GM23338 (cell line): ENCODE data around the gene DOCK7. TPM values are rescaled to one million over a fixed set of nuclear protein-coding genes. Genes with fewer than 3 reads are reported as not detected.

Experiments used
- ATAC-seq: fragments of 200-7000 bp; cut with Tn5 transposase; 3 replicates; pipeline ENCODE4 v1.9.1; 2020
- DNase-seq: peaks from one replicate; pipeline ENCODE4 v3.0.0-alpha.2; 2015; ENCODE audit warnings: low spot score
- H2AFZ ChIP-seq: fragments of 200-600 bp; sonication (generic); 2 replicates; pipeline ENCODE4 v1.8.0; 2016; ENCODE audit warnings: antibody characterized with exemption, mild to moderate bottlenecking, moderate library complexity
- H3F3A ChIP-seq: fragments of 200-600 bp; sonication (generic); replicated peaks from 2 replicates; pipeline ENCODE4 v1.8.0; 2017; ENCODE audit warnings: antibody characterized with exemption, mixed run types, low read depth
- H3K27ac ChIP-seq: fragments of 200-600 bp; sonication (generic); 2 replicates; pipeline ENCODE4 v1.6.1; 2016; ENCODE audit warnings: low read depth
- H3K27me3 ChIP-seq: fragments of 200-600 bp; sonication (generic); 2 replicates; pipeline ENCODE4 v1.8.0; 2016; ENCODE audit warnings: mild to moderate bottlenecking, mixed run types, moderate library complexity; ENCODE audit not compliant: insufficient read depth
- H3K36me3 ChIP-seq: fragments of 200-600 bp; sonication (generic); 2 replicates; pipeline ENCODE4 v1.8.0; 2016; ENCODE audit warnings: mild to moderate bottlenecking; ENCODE audit not compliant: insufficient read depth
- H3K4me1 ChIP-seq: fragments of 200-600 bp; sonication (generic); 2 replicates; pipeline ENCODE4 v1.8.0; 2016; ENCODE audit warnings: mild to moderate bottlenecking, moderate library complexity; ENCODE audit not compliant: insufficient read depth
- H3K4me2 ChIP-seq: fragments of 200-600 bp; sonication (generic); 2 replicates; pipeline ENCODE4 v1.7.1; 2017; ENCODE audit warnings: mixed run types
- H3K4me3 ChIP-seq: fragments of 200-600 bp; sonication (generic); 2 replicates; pipeline ENCODE4 v1.6.1; 2016; ENCODE audit warnings: mixed run types
- H3K79me2 ChIP-seq: fragments of 200-600 bp; sonication (generic); replicated peaks from 2 replicates; pipeline ENCODE4 v1.8.0; 2017; ENCODE audit warnings: mild to moderate bottlenecking; ENCODE audit not compliant: insufficient read depth
- H3K9me2 ChIP-seq: fragments of 200-600 bp; sonication (generic); 2 replicates; pipeline ENCODE4 v1.8.0; 2017; ENCODE audit not compliant: insufficient read depth
- H4K20me1 ChIP-seq: fragments of 200-600 bp; sonication (generic); replicated peaks from 2 replicates; pipeline ENCODE4 v1.8.0; 2017; ENCODE audit warnings: mild to moderate bottlenecking; ENCODE audit not compliant: insufficient read depth
- H3K27ac Mint-ChIP-seq: 2 replicates; pipeline ENCODE4 v1.8.0; 2020; ENCODE audit warnings: inconsistent platforms, mild to moderate bottlenecking, moderate library complexity, mixed read lengths
- H3K27me3 Mint-ChIP-seq: 3 replicates; pipeline ENCODE4 v1.8.0; 2022; ENCODE audit warnings: low read depth, mild to moderate bottlenecking, moderate library complexity, mixed read lengths, inconsistent platforms; ENCODE audit not compliant: insufficient read depth, poor library complexity
- H3K36me3 Mint-ChIP-seq: 3 replicates; pipeline ENCODE4 v1.8.0; 2021; ENCODE audit warnings: low read depth, mild to moderate bottlenecking, inconsistent platforms, moderate library complexity, mixed read lengths
- H3K4me1 Mint-ChIP-seq: 3 replicates; pipeline ENCODE4 v1.8.0; 2020; ENCODE audit warnings: mild to moderate bottlenecking, inconsistent platforms, mixed read lengths
- H3K4me3 Mint-ChIP-seq: 3 replicates; pipeline ENCODE4 v1.8.0; 2021; ENCODE audit warnings: moderate library complexity, mild to moderate bottlenecking, inconsistent platforms, mixed read lengths
- H3K9me3 Mint-ChIP-seq: 3 replicates; pipeline ENCODE4 v1.8.0; 2020; ENCODE audit warnings: moderate library complexity, mild to moderate bottlenecking, inconsistent platforms, mixed read lengths
- CREB1 ChIP-seq: fragments of 250-450 bp; sonication (Bioruptor Pico); IDR thresholded peaks from 2 replicates; pipeline ENCODE4 v1.5.0; 2020; ENCODE audit warnings: low read depth, mild to moderate bottlenecking, moderate library complexity
- EZH2phosphoT487 ChIP-seq: fragments of 200-600 bp; sonication (generic); IDR thresholded peaks from one replicate; pipeline ENCODE4 v1.8.1; 2018; ENCODE audit warnings: antibody characterized with exemption; ENCODE audit not compliant: unreplicated experiment
- JUNB ChIP-seq: IDR thresholded peaks from one replicate; pipeline ENCODE4 v1.6.1; 2016; ENCODE audit warnings: antibody characterized with exemption; ENCODE audit not compliant: unreplicated experiment
- POLR2AphosphoS5 ChIP-seq: IDR thresholded peaks from 2 replicates; pipeline ENCODE4 v1.6.1; 2016; ENCODE audit warnings: antibody characterized with exemption, low read depth
- STAT1 ChIP-seq: IDR thresholded peaks from one replicate; pipeline ENCODE4 v1.6.1; 2016; ENCODE audit warnings: antibody characterized with exemption; ENCODE audit not compliant: unreplicated experiment
- ZNF331 ChIP-seq: fragments of 250-450 bp; sonication (Bioruptor Pico); IDR thresholded peaks from 2 replicates; pipeline ENCODE4 v1.5.0; 2020; ENCODE audit warnings: low read depth, mild to moderate bottlenecking, moderate library complexity
- polyA plus RNA-seq: library from polyadenylated mRNA; unstranded; fragments of >200 nt; fragmentation: Nextera tagmentation; extraction: Ambion mirVana; gene quantifications from 2 replicates; pipeline ENCODE4 v1.2.1, GENCODE V29; 2016
- total RNA-seq: library from RNA; depleted of rRNA; stranded (reverse); fragments of >200 nt; shearing (Covaris generic); gene quantifications from 2 replicates; pipeline ENCODE4 v1.2.3, GENCODE V29; 2014
- TF ChIP-seq, protein P1 (sequence below): fragments of 250-450 bp; sonication (Bioruptor Pico); IDR thresholded peaks from 2 replicates; pipeline ENCODE4 v1.5.0; 2020; ENCODE audit warnings: mild to moderate bottlenecking, moderate library complexity
- TF ChIP-seq, protein P2 (sequence below), 2 experiments: fragments of 200-600 bp in 1 of 2; sonication (generic) in 1 of 2; conservative IDR thresholded peaks; 2 replicates each; pipeline versions ENCODE4 v1.5.1 to v1.6.1; 2016 to 2017; ENCODE audit warnings: antibody characterized with exemption in 2 of 2, low read depth in 2 of 2, mild to moderate bottlenecking in 2 of 2, moderate library complexity in 1 of 2

The DOCK7 gene
- total and polyA plus RNA-seq, 2 experiments from 2014 or later = 20.5 to 37.3 TPM

DNA sequence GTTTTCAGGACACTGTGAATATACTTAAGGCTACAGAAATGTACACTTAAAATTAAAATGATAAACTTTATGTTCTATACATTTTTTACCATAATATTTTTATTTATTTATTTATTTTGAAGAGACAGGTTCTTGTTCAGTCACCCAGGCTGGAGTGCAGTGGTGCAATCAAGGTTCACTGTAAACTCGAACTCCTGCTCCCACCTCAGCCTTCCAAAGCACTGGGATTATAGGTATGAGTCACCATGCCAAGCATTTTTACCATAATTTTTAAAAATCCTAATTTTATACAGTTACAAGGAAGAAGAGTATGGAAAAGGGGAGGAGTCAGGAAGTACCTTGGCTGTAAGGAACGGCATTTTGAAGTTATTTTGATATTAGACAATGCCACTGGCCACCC lies 114.5 kb downstream of the DOCK7 start (continued):
- TF ChIP-seq, protein P1, sequence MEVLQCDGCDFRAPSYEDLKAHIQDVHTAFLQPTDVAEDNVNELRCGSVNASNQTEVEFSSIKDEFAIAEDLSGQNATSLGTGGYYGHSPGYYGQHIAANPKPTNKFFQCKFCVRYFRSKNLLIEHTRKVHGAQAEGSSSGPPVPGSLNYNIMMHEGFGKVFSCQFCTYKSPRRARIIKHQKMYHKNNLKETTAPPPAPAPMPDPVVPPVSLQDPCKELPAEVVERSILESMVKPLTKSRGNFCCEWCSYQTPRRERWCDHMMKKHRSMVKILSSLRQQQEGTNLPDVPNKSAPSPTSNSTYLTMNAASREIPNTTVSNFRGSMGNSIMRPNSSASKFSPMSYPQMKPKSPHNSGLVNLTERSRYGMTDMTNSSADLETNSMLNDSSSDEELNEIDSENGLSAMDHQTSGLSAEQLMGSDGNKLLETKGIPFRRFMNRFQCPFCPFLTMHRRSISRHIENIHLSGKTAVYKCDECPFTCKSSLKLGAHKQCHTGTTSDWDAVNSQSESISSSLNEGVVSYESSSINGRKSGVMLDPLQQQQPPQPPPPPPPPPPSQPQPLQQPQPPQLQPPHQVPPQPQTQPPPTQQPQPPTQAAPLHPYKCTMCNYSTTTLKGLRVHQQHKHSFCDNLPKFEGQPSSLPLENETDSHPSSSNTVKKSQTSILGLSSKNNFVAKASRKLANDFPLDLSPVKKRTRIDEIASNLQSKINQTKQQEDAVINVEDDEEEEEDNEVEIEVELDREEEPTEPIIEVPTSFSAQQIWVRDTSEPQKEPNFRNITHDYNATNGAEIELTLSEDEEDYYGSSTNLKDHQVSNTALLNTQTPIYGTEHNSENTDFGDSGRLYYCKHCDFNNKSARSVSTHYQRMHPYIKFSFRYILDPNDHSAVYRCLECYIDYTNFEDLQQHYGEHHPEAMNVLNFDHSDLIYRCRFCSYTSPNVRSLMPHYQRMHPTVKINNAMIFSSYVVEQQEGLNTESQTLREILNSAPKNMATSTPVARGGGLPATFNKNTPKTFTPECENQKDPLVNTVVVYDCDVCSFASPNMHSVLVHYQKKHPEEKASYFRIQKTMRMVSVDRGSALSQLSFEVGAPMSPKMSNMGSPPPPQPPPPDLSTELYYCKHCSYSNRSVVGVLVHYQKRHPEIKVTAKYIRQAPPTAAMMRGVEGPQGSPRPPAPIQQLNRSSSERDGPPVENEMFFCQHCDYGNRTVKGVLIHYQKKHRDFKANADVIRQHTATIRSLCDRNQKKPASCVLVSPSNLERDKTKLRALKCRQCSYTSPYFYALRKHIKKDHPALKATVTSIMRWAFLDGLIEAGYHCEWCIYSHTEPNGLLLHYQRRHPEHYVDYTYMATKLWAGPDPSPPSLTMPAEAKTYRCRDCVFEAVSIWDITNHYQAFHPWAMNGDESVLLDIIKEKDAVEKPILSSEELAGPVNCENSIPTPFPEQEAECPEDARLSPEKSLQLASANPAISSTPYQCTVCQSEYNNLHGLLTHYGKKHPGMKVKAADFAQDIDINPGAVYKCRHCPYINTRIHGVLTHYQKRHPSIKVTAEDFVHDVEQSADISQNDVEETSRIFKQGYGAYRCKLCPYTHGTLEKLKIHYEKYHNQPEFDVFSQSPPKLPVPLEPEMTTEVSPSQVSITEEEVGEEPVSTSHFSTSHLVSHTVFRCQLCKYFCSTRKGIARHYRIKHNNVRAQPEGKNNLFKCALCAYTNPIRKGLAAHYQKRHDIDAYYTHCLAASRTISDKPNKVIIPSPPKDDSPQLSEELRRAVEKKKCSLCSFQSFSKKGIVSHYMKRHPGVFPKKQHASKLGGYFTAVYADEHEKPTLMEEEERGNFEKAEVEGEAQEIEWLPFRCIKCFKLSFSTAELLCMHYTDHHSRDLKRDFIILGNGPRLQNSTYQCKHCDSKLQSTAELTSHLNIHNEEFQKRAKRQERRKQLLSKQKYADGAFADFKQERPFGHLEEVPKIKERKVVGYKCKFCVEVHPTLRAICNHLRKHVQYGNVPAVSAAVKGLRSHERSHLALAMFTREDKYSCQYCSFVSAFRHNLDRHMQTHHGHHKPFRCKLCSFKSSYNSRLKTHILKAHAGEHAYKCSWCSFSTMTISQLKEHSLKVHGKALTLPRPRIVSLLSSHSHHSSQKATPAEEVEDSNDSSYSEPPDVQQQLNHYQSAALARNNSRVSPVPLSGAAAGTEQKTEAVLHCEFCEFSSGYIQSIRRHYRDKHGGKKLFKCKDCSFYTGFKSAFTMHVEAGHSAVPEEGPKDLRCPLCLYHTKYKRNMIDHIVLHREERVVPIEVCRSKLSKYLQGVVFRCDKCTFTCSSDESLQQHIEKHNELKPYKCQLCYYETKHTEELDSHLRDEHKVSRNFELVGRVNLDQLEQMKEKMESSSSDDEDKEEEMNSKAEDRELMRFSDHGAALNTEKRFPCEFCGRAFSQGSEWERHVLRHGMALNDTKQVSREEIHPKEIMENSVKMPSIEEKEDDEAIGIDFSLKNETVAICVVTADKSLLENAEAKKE (CRISPR knock-in tag) = no peak
- TF ChIP-seq POLR2AphosphoS5 = no peak
- no peak for TF ChIP-seq EZH2phosphoT487
- no peak for TF ChIP-seq JUNB
- no peak for TF ChIP-seq CREB1
- TF ChIP-seq, protein P2, sequence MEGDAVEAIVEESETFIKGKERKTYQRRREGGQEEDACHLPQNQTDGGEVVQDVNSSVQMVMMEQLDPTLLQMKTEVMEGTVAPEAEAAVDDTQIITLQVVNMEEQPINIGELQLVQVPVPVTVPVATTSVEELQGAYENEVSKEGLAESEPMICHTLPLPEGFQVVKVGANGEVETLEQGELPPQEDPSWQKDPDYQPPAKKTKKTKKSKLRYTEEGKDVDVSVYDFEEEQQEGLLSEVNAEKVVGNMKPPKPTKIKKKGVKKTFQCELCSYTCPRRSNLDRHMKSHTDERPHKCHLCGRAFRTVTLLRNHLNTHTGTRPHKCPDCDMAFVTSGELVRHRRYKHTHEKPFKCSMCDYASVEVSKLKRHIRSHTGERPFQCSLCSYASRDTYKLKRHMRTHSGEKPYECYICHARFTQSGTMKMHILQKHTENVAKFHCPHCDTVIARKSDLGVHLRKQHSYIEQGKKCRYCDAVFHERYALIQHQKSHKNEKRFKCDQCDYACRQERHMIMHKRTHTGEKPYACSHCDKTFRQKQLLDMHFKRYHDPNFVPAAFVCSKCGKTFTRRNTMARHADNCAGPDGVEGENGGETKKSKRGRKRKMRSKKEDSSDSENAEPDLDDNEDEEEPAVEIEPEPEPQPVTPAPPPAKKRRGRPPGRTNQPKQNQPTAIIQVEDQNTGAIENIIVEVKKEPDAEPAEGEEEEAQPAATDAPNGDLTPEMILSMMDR (conservative IDR thresholded peaks at IDR 0.05; ENCODE audit: low read depth in 2 of 2) = no peak
- no peak for TF ChIP-seq ZNF331
- no peak for TF ChIP-seq STAT1

DNA sequence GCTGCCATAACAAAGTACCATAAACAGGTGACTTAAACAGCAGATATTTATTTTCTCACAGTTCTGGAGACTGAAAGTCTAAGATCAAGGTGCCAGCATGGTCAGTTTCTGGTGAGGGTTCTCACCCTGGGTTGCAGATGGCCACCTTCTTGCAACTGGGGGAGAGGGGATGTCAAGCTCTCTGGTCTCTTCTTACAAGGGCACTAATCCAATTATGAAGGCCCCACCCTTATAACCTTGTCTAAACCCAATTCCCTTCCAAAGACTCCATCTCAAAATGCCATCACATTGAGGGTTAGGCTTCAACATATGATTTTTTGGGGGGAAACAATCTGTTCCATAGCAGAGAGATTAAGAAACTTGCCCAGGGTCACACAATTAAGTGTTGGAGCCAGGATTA lies 115.7 kb downstream of the DOCK7 start:
- Mint-ChIP-seq H3K27me3 (no peaks in the 10 kb centered on the region), H3K4me3 (no peak overlapping the region), H3K4me1 (peaks cover 3% of the 10 kb centered on the region), H3K36me3 (peaks cover 13% of the 10 kb centered on the region), H3K9me3 (peaks cover 8% of the 10 kb centered on the region; the same call in 2 of the 3 replicates), H3K27ac (no peak overlapping the region)
- Histone ChIP-seq H3K4me1 (peaks cover 9% of the 10 kb centered on the region), H3K27ac (no peak overlapping the region), H2AFZ (no peak overlapping the region), H3K9me2 (no peaks in the 10 kb centered on the region), H3K36me3 (no peaks in the 10 kb centered on the region), H3K79me2 (no peaks in the 10 kb centered on the region), H4K20me1 (no peaks in the 10 kb centered on the region), H3F3A (no peaks in the 10 kb centered on the region), H3K4me2 (no peak overlapping the region), H3K27me3 (no peaks in the 10 kb centered on the region), H3K4me3 (no peak overlapping the region)
- ATAC-seq (no peak), DNase-seq (no peak)
- TF ChIP-seq POLR2AphosphoS5 (no peak), JUNB (no peak)
- TF ChIP-seq, protein P1 (CRISPR knock-in tag) = no peak
